ENCODE results near the gene DLD. TPM values are rescaled to one million over a fixed set of nuclear protein-coding genes. Genes with fewer than 3 reads are reported as not detected.

Gene DLD
- total RNA-seq, 1 experiment from 2014 or later, result 88.8 TPM

DNA sequence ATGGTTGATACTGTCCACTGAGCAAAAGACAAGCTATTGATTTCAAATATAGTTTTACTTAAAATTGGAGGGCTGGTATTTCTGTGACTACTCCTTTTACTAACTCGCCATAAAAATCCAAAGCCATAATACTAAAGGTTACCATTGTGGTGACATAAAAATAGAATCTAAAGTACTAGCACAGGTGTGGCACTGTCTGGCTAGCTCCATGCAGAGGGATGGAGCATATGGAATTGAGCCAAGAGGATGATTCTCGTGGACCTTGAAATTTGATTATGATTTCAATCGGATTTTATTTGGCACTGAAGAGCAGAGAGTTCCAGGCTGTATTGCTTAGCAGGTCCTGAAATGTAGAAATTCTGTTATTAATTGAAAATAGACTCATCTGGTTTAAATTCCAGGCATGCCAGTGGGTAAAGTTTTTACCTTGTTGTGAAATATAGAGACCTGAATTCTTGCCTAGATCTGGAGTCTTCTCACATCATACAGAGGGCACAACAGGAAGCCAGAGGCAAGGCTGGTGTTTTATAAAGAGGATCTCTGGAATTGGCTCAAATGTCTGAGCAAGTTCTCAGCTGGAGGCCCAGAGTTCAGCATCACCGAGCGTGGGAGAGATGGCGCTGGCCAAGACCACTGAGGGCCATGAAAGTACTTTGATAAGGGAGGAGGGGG, 29.9 kb upstream of the DLD start:
- in situ Hi-C loops (cut with HindIII; ENCODE audit: low pct_unique_long_range_greater_than_20kb, low sequenced_read_pairs), result no loop called here

GRCh38 chr7:107865956-107866775, 24.8 kb upstream of the DLD start:
- Histone ChIP-seq H3K36me3 (ENCODE audit: control insufficient read depth, insufficient read depth, low read length) (no peaks in the 10 kb centered on the region), H3K9me3 (ENCODE audit: control insufficient read depth, insufficient read depth, low read depth, low read length) (no peaks in the 10 kb centered on the region), H3K27me3 (ENCODE audit: control insufficient read depth, insufficient read depth, low read length) (peaks cover 6% of the 10 kb centered on the region; the same call in 1 of the 2 replicates), H3K4me1 (ENCODE audit: control insufficient read depth, insufficient read depth, low read length) (no peaks in the 10 kb centered on the region), H3K27ac (ENCODE audit: low read length) (no peak overlapping the region), H3K4me3 (ENCODE audit: low read depth in 2 of 2, low read length in 2 of 2) (no peak overlapping the region)
- DNase-seq (ENCODE audit: low read depth, low spot score) (peak; percentile 38), ATAC-seq (no peak)
- CTCF ChIA-PET, result no interaction called here
- in situ Hi-C loops (cut with HindIII; ENCODE audit: low pct_unique_long_range_greater_than_20kb, low sequenced_read_pairs), result no loop called here
- TF ChIP-seq, protein P1, sequence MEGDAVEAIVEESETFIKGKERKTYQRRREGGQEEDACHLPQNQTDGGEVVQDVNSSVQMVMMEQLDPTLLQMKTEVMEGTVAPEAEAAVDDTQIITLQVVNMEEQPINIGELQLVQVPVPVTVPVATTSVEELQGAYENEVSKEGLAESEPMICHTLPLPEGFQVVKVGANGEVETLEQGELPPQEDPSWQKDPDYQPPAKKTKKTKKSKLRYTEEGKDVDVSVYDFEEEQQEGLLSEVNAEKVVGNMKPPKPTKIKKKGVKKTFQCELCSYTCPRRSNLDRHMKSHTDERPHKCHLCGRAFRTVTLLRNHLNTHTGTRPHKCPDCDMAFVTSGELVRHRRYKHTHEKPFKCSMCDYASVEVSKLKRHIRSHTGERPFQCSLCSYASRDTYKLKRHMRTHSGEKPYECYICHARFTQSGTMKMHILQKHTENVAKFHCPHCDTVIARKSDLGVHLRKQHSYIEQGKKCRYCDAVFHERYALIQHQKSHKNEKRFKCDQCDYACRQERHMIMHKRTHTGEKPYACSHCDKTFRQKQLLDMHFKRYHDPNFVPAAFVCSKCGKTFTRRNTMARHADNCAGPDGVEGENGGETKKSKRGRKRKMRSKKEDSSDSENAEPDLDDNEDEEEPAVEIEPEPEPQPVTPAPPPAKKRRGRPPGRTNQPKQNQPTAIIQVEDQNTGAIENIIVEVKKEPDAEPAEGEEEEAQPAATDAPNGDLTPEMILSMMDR (IDR thresholded peaks at IDR 0.05), result no peak
- no peak for TF ChIP-seq SIN3A (IDR thresholded peaks at IDR 0.05; ENCODE audit: borderline replicate concordance, insufficient read depth, low read depth, low read length)
- TF ChIP-seq, protein P2, sequence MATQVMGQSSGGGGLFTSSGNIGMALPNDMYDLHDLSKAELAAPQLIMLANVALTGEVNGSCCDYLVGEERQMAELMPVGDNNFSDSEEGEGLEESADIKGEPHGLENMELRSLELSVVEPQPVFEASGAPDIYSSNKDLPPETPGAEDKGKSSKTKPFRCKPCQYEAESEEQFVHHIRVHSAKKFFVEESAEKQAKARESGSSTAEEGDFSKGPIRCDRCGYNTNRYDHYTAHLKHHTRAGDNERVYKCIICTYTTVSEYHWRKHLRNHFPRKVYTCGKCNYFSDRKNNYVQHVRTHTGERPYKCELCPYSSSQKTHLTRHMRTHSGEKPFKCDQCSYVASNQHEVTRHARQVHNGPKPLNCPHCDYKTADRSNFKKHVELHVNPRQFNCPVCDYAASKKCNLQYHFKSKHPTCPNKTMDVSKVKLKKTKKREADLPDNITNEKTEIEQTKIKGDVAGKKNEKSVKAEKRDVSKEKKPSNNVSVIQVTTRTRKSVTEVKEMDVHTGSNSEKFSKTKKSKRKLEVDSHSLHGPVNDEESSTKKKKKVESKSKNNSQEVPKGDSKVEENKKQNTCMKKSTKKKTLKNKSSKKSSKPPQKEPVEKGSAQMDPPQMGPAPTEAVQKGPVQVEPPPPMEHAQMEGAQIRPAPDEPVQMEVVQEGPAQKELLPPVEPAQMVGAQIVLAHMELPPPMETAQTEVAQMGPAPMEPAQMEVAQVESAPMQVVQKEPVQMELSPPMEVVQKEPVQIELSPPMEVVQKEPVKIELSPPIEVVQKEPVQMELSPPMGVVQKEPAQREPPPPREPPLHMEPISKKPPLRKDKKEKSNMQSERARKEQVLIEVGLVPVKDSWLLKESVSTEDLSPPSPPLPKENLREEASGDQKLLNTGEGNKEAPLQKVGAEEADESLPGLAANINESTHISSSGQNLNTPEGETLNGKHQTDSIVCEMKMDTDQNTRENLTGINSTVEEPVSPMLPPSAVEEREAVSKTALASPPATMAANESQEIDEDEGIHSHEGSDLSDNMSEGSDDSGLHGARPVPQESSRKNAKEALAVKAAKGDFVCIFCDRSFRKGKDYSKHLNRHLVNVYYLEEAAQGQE (IDR thresholded peaks at IDR 0.05; ENCODE audit: insufficient read depth in 1 of 2, low read depth in 2 of 2, low read length in 1 of 2), result no peak
- no TSS peak for BruUV-seq (replicated peaks)
- intact Hi-C loops (cut with micrococcal nuclease; ENCODE audit: unreplicated experiment), result no loop called here
- POLR2A ChIA-PET, result no interaction called here

More for the DNA sequence above, 29.9 kb upstream of the DLD start:
- TF ChIP-seq SIN3A (IDR thresholded peaks at IDR 0.05; ENCODE audit: borderline replicate concordance, insufficient read depth, low read depth, low read length) (no peak), POLR2AphosphoS5 (IDR thresholded peaks at IDR 0.05; ENCODE audit: low read depth, low read length) (no peak)
- TF ChIP-seq, protein P1 (IDR thresholded peaks at IDR 0.05), result no peak
- TF ChIP-seq, protein P2 (IDR thresholded peaks at IDR 0.05; ENCODE audit: insufficient read depth in 1 of 2, low read depth in 2 of 2, low read length in 1 of 2), result no peak
- no peaks in the 10 kb centered on the region for H3K36me3 ChIP-seq (ENCODE audit: control insufficient read depth, insufficient read depth, low read length)
- intact Hi-C loops (cut with micrococcal nuclease; ENCODE audit: unreplicated experiment), result no loop called here
- H3K27me3 ChIP-seq (ENCODE audit: control insufficient read depth, insufficient read depth, low read length), result 0 out of 2 replicates have a peak, but pooled peaks cover 2% of the 10 kb centered on the region
- no peak overlapping the region for H3K27ac ChIP-seq (ENCODE audit: low read length)
- no peak for ATAC-seq
- DNase-seq (ENCODE audit: low read depth, low spot score), result no peak
- H3K4me3 ChIP-seq (ENCODE audit: low read depth in 2 of 2, low read length in 2 of 2), result no peak overlapping the region
- BruUV-seq (replicated peaks), result no TSS peak
- H3K4me1 ChIP-seq (ENCODE audit: control insufficient read depth, insufficient read depth, low read length), result no peaks in the 10 kb centered on the region
- POLR2A ChIA-PET, result no interaction called here
- no peaks in the 10 kb centered on the region for H3K9me3 ChIP-seq (ENCODE audit: control insufficient read depth, insufficient read depth, low read depth, low read length)
- CTCF ChIA-PET, result no interaction called here
